KG1 (cell line): ENCODE measurements around the gene THRAP3.
"Not testable (repeated sequence)": the region's sequence is repeated elsewhere in the genome, so short reads cannot be mapped to it uniquely, and the experiment has no call there.

Source experiments
- DNase-seq: peaks from one replicate; lab custom pipeline; 2025; lab: John Stamatoyannopoulos, UW

The THRAP3 gene

GRCh38 chr1:36204347-36204909 lies 19.8 kb upstream of the THRAP3 start:
- DNase-seq = no peak

GRCh38 chr1:36206323-36206858 lies 17.9 kb upstream of the THRAP3 start:
- no peak for DNase-seq

- DNase-seq = no peak
Observed at GRCh38 chr1:36207339-36207738, 16.9 kb upstream of the THRAP3 start.

GRCh38 chr1:36208978-36209703 lies 15.1 kb upstream of the THRAP3 start:
- DNase-seq = no peak

- DNase-seq = no peak
Observed at GRCh38 chr1:36211307-36211706, 12.9 kb upstream of the THRAP3 start.

GRCh38 chr1:36211841-36212240 lies 12.4 kb upstream of the THRAP3 start:
- no peak for DNase-seq

- DNase-seq = no peak
Observed at GRCh38 chr1:36212782-36213181, 11.5 kb upstream of the THRAP3 start.

- no peak for DNase-seq
Observed at GRCh38 chr1:36217670-36218069, 6.6 kb upstream of the THRAP3 start.

- not testable (repeated sequence) for DNase-seq
Observed at GRCh38 chr1:36221901-36222300, 2.3 kb upstream of the THRAP3 start.

GRCh38 chr1:36222481-36223380 lies 1.5 kb upstream of the THRAP3 start:
- DNase-seq = no peak

GRCh38 chr1:36223381-36223995 lies 755 bp upstream of the THRAP3 start:
- DNase-seq = peak; percentile 94

- DNase-seq = peak; percentile 95
Observed at GRCh38 chr1:36224537-36225282, 467 bp downstream of the THRAP3 start.

GRCh38 chr1:36225283-36225899 lies 1.1 kb downstream of the THRAP3 start:
- DNase-seq = no peak

GRCh38 chr1:36230279-36230678 lies 6.0 kb downstream of the THRAP3 start:
- not testable (repeated sequence) for DNase-seq

GRCh38 chr1:36231191-36231590 lies 6.9 kb downstream of the THRAP3 start:
- DNase-seq = no peak

GRCh38 chr1:36232212-36233095 lies 8.2 kb downstream of the THRAP3 start:
- DNase-seq = no peak

GRCh38 chr1:36236302-36236701 lies 12.1 kb downstream of the THRAP3 start:
- no peak for DNase-seq

- no peak for DNase-seq
Observed at GRCh38 chr1:36238433-36238832, 14.2 kb downstream of the THRAP3 start.

- no peak for DNase-seq
Observed at GRCh38 chr1:36239941-36240637, 15.8 kb downstream of the THRAP3 start.
